Measurements from ENCODE around the gene ZC3H18. TPM values are rescaled to one million over a fixed set of nuclear protein-coding genes. Genes with fewer than 3 reads are reported as not detected.

ZC3H18 gene
- total and polyA plus RNA-seq, 2 of the 4 experiments (the other 2 are of a cell fraction), result 3.4 to 21.3 TPM

DNA sequence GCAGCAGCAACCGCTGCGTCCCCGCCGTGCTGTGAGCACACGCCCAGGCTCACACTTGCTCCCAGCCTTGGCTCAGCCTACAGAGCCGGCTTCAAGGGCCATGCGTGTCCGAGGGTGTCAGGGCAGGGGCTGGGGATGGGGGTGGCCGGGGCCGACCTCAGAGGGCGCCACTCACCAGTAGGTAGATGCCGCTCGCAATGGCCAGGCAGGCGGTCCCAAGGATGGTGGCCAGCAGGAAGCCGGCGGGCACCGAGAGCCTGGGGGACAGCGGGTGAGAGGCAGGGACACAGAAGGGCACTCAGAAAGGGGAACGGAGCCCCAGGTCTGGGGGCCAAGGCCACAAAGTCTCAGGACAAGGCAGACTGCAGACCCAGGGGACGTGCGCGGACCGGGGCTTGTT lies 75.7 kb downstream of the ZC3H18 start:
- TF ChIP-seq MAFK (IDR thresholded peaks at IDR 0.05; ENCODE audit: low read depth, low read length) (no peak), CTCF (conservative IDR thresholded peaks at IDR 0.05; ENCODE audit: low read depth, low read length) (no peak), MAZ (IDR thresholded peaks at IDR 0.05; ENCODE audit: borderline replicate concordance, low read depth, low read length) (no peak), MXI1 (IDR thresholded peaks at IDR 0.05; ENCODE audit: borderline replicate concordance, low read depth, low read length) (no peak), CEBPB (IDR thresholded peaks at IDR 0.05; ENCODE audit: low read depth, low read length) (no peak), SMC3 (IDR thresholded peaks at IDR 0.05; ENCODE audit: low read depth, low read length) (no peak), POLR2A (IDR thresholded peaks at IDR 0.05; ENCODE audit: low read depth, low read length) (no peak)
- TF ChIP-seq, protein P1, sequence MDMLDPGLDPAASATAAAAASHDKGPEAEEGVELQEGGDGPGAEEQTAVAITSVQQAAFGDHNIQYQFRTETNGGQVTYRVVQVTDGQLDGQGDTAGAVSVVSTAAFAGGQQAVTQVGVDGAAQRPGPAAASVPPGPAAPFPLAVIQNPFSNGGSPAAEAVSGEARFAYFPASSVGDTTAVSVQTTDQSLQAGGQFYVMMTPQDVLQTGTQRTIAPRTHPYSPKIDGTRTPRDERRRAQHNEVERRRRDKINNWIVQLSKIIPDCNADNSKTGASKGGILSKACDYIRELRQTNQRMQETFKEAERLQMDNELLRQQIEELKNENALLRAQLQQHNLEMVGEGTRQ (IDR thresholded peaks at IDR 0.05; ENCODE audit: low read depth, low read length), result no peak
- Histone ChIP-seq H2BK120ac (ENCODE audit: low read depth, low read length) (no peak overlapping the region), H3K27ac (ENCODE audit: insufficient read depth, low read length) (no peak overlapping the region), H4K91ac (ENCODE audit: insufficient read depth, low read depth, low read length) (no peak overlapping the region), H3K4me1 (ENCODE audit: control insufficient read depth, insufficient read depth, low read length) (no peaks in the 10 kb centered on the region), H3K4ac (ENCODE audit: low read depth, low read length) (no peak overlapping the region), H3K36me3 (ENCODE audit: control insufficient read depth, insufficient read depth, low read length) (peaks cover 3% of the 10 kb centered on the region), H3K79me1 (ENCODE audit: low read depth in 1 of 2, low read length in 2 of 2) (peaks cover 0 to 15% of the 10 kb centered on the region in 2 experiments; a peak in 1 of 4 replicates), H3K23ac (ENCODE audit: low read depth, low read length) (no peak overlapping the region), H4K5ac (ENCODE audit: low read depth, low read length) (no peak overlapping the region), H2AK9ac (replicated peaks; ENCODE audit: low read depth, low read length, poor library complexity) (no peak overlapping the region), H3K9me3 (ENCODE audit: control insufficient read depth, insufficient read depth, low read length) (no peaks in the 10 kb centered on the region), H4K8ac (ENCODE audit: low read depth in 2 of 2, low read length in 2 of 2) (no peak overlapping the region), H3K27me3 (ENCODE audit: control insufficient read depth, insufficient read depth, low read length) (no peaks in the 10 kb centered on the region; the same call in 1 of the 2 replicates), H2BK5ac (ENCODE audit: low read depth, low read length, poor library complexity, severe bottlenecking) (no peak overlapping the region), H3K4me2 (ENCODE audit: low read depth, low read length) (no peak overlapping the region), H2AFZ (replicated peaks; ENCODE audit: low read length, poor library complexity) (no peak overlapping the region), H2AK5ac (ENCODE audit: low read depth, low read length) (no peak overlapping the region), H4K20me1 (ENCODE audit: insufficient read depth, low read length) (peaks cover 6% of the 10 kb centered on the region), H3K9me1 (ENCODE audit: insufficient read depth, low read length) (no peaks in the 10 kb centered on the region), H3K18ac (ENCODE audit: low read depth, low read length) (no peak overlapping the region), H2BK20ac (ENCODE audit: low read depth, low read length) (no peak overlapping the region), H3K14ac (replicated peaks; ENCODE audit: low read depth, low read length) (no peak overlapping the region), H3K56ac (ENCODE audit: extremely low read depth, insufficient read depth, low read length) (no peak overlapping the region), H3K9ac (ENCODE audit: low read depth, low read length) (no peak overlapping the region), H2BK15ac (ENCODE audit: low read depth, low read length) (no peak overlapping the region), H3K4me3 (ENCODE audit: insufficient read depth, low read depth, low read length) (no peak overlapping the region)
- ChIA-PET CTCF (no interaction called here), POLR2A (ENCODE audit: unreplicated experiment) (interaction anchor here (0.5 kb wide), 1 partner anchor 15 kb away, joined by 3 read pairs; no protein-coding TSS in a partner anchor)
- DNase-seq (no peak), ATAC-seq (ENCODE audit: low read depth) (no peak)
- 87% methylated on average over 19 of the region's 23 CpGs; no CpG with 5 or more reads in 1 of the 2 experiments for WGBS, 2 experiments (ENCODE audit: extremely low coverage in 2 of 2, insufficient read length in 1 of 2)
- intact Hi-C loops (cut with micrococcal nuclease) (no loop called here), dilution Hi-C loops (cut with HindIII; ENCODE audit: low sequenced_read_pairs, unreplicated experiment) (no loop called here), in situ Hi-C loops (cut with MboI; ENCODE audit: low sequenced_read_pairs) (no loop called here)
- BruUV-seq (replicated peaks), result no TSS peak
